Medulla oblongata (tissue), 1 donor: ENCODE data around the gene PCNT.
"Not testable (repeated sequence)": the region's sequence is repeated elsewhere in the genome, so short reads cannot be mapped to it uniquely, and the experiment has no call there.

Source experiments
- DNase-seq: peaks from one replicate; pipeline ENCODE4 v3.0.0-alpha.2; 2015; ENCODE audit errors: extremely low spot score

PCNT gene

GRCh38 chr21:46448108-46448507 lies 124.2 kb downstream of the PCNT start:
- no peak for DNase-seq

GRCh38 chr21:46448855-46449254 lies 124.9 kb downstream of the PCNT start:
- DNase-seq = not testable (repeated sequence)

- DNase-seq = no peak
Measured at GRCh38 chr21:46452710-46453109, 128.8 kb downstream of the PCNT start.

- no peak for DNase-seq
Measured at GRCh38 chr21:46454142-46454541, 130.2 kb downstream of the PCNT start.

- peak; percentile 89 for DNase-seq
Measured at GRCh38 chr21:46454634-46455390, 130.9 kb downstream of the PCNT start.

GRCh38 chr21:46455575-46456385 lies 131.8 kb downstream of the PCNT start:
- peak; percentile 87 for DNase-seq

GRCh38 chr21:46456750-46457149 lies 132.8 kb downstream of the PCNT start:
- no peak for DNase-seq

GRCh38 chr21:46457801-46458314 lies 133.9 kb downstream of the PCNT start:
- peak; percentile 60 for DNase-seq

GRCh38 chr21:46458315-46459023 lies 134.5 kb downstream of the PCNT start, which contains the start of gene DIP2A:
DIP2A (plus strand) TSS chr21:46458891; CDS start chr21:46459132, 241 bp downstream.
- peak; percentile 98 for DNase-seq

GRCh38 chr21:46459024-46459355 lies 135.0 kb downstream of the PCNT start:
- no peak for DNase-seq

GRCh38 chr21:46459356-46460112 lies 135.6 kb downstream of the PCNT start:
- DNase-seq = peak; percentile 56

- DNase-seq = peak; percentile 23
Measured at GRCh38 chr21:46461909-46462308, 138.0 kb downstream of the PCNT start.

GRCh38 chr21:46465153-46465552 lies 141.2 kb downstream of the PCNT start:
- DNase-seq = not testable (repeated sequence)

- DNase-seq = no peak
Measured at GRCh38 chr21:46465651-46466050, 141.7 kb downstream of the PCNT start.

GRCh38 chr21:46468108-46468774 lies 144.3 kb downstream of the PCNT start:
- no peak for DNase-seq

- no peak for DNase-seq
Measured at GRCh38 chr21:46469275-46469674, 145.3 kb downstream of the PCNT start.

GRCh38 chr21:46471514-46471913 lies 147.6 kb downstream of the PCNT start:
- DNase-seq = peak; percentile 40

GRCh38 chr21:46472246-46472645 lies 148.3 kb downstream of the PCNT start:
- peak; percentile 60 for DNase-seq

- no peak for DNase-seq
Measured at GRCh38 chr21:46474382-46474781, 150.4 kb downstream of the PCNT start.

GRCh38 chr21:46475296-46475695 lies 151.3 kb downstream of the PCNT start:
- no peak for DNase-seq

GRCh38 chr21:46477765-46478164 lies 153.8 kb downstream of the PCNT start:
- no peak for DNase-seq
